H1 (cell line): Measurements from ENCODE around the gene GABRG3. TPM values are rescaled to one million over a fixed set of nuclear protein-coding genes. Genes with fewer than 3 reads are reported as not detected.

Experiments
- CHD1 ChIP-seq: IDR thresholded peaks from 2 replicates; pipeline ENCODE4 v1.6.1; 2012; ENCODE audit warnings: low read depth, low read length, improper control_type of control experiment
- FOSL1 ChIP-seq: IDR thresholded peaks from 2 replicates; pipeline ENCODE4 v1.6.1; 2011; ENCODE audit warnings: mild to moderate bottlenecking, low read depth, low read length, moderate library complexity; ENCODE audit not compliant: insufficient read depth
- HDAC2 ChIP-seq, 2 experiments: fragments of 300-600 bp in 1 of 2; sonication (generic) in 1 of 2; IDR thresholded peaks; 2 replicates each; pipeline ENCODE4 v1.6.1; 2011 to 2012; ENCODE audit warnings: low read depth in 2 of 2, low read length in 2 of 2, mild to moderate bottlenecking in 2 of 2, moderate library complexity in 2 of 2, borderline replicate concordance in 1 of 2, inconsistent platforms in 1 of 2
- polyA plus RNA-seq, 7 experiments: library from polyadenylated mRNA; depleted of rRNA in 3 of 7; stranded (reverse) in 5 of 7; unstranded in 2 of 7; fragments of >200 nt in 5 of 7; fragments of 200-250 nt in 2 of 7; gene quantifications; 1 replicate in 5 of 7; 2 replicates in 1 of 7; 4 replicates in 1 of 7; pipeline versions ENCODE4 v1.2.1 to v1.2.3, GENCODE V29; 2011 to 2013; ENCODE audit warnings: missing spikeins in 2 of 7, mixed read lengths in 2 of 7
- total RNA-seq: library from RNA; stranded (reverse); fragmentation: NEBNext Ultra II Directional; extraction: Animal tissue kit (Norgen Biotek cat#: 25700); gene quantifications from 2 replicates; pipeline ENCODE4 v1.2.1, GENCODE V29; 2021

The GABRG3 gene
- total and polyA plus RNA-seq, 2 of the 8 experiments (the other 6 are each of a cell fraction or from before 2014, with no cell fraction given): 0.17 to 0.80 TPM

GRCh38 chr15:27061739-27062138 is 90.8 kb downstream of the GABRG3 start (continued):
- TF ChIP-seq HDAC2 (IDR thresholded peaks at IDR 0.05; ENCODE audit: borderline replicate concordance in 1 of 2, low read depth in 2 of 2, low read length in 2 of 2) (no peak), CHD1 (no peak), FOSL1 (no peak)
